GM12878 (cell line): ENCODE results near the gene C3orf20. TPM values are rescaled to one million over a fixed set of nuclear protein-coding genes. Genes with fewer than 3 reads are reported as not detected.
A peak's percentile ranks its signal among the peaks of the same experiment; 100 is the strongest.

Source experiments
- BCL11A ChIP-seq: IDR thresholded peaks from 2 replicates; pipeline ENCODE4 v1.6.1; 2011; ENCODE audit warnings: low read depth, low read length
- BRCA1 ChIP-seq: IDR thresholded peaks from 2 replicates; pipeline ENCODE4 v1.6.1; 2011; ENCODE audit warnings: low read depth, low read length, improper control_type of control experiment
- CEBPZ ChIP-seq: fragments of 150-350 bp; IDR thresholded peaks from 2 replicates; pipeline ENCODE4 v1.6.1; 2016; ENCODE audit warnings: low read depth, low read length
- IRF5 ChIP-seq: fragments of 450-650 bp; IDR thresholded peaks from 2 replicates; pipeline ENCODE4 v1.6.1; 2017; ENCODE audit warnings: borderline replicate concordance
- MTA3 ChIP-seq: IDR thresholded peaks from 2 replicates; pipeline ENCODE4 v1.6.1; 2012; ENCODE audit warnings: low read length, inconsistent platforms, borderline replicate concordance
- MXI1 ChIP-seq: fragments of 150-350 bp; IDR thresholded peaks from 2 replicates; pipeline ENCODE4 v1.6.1; 2011; ENCODE audit warnings: low read depth, mild to moderate bottlenecking, inconsistent platforms, low read length, improper control_type of control experiment
- NR2C2 ChIP-seq: IDR thresholded peaks from 2 replicates; pipeline ENCODE4 v1.6.1; 2011; ENCODE audit warnings: borderline replicate concordance, low read depth; ENCODE audit not compliant: control insufficient read depth, insufficient read length
- POU2F2 ChIP-seq: IDR thresholded peaks from 3 replicates; pipeline ENCODE4 v1.6.1; 2011; ENCODE audit warnings: low read depth, mild to moderate bottlenecking, low read length, borderline replicate concordance
- SIN3A ChIP-seq: IDR thresholded peaks from 2 replicates; pipeline ENCODE4 v1.6.1; 2012; ENCODE audit warnings: low read depth, low read length, improper control_type of control experiment
- SMC3 ChIP-seq: IDR thresholded peaks from 2 replicates; pipeline ENCODE4 v1.6.1; 2011; ENCODE audit warnings: low read length, improper control_type of control experiment, borderline replicate concordance
- SPI1 ChIP-seq: IDR thresholded peaks from 2 replicates; pipeline ENCODE4 v1.6.1; 2011; ENCODE audit warnings: low read depth, mild to moderate bottlenecking, low read length, moderate library complexity, borderline replicate concordance; ENCODE audit not compliant: insufficient read depth
- ZBTB40 ChIP-seq: fragments of 450-650 bp; IDR thresholded peaks from 2 replicates; pipeline ENCODE4 v1.6.1; 2016; ENCODE audit warnings: mild to moderate bottlenecking, moderate library complexity, borderline replicate concordance
- polyA plus RNA-seq, 11 experiments: library from polyadenylated mRNA; depleted of rRNA in 4 of 11; unstranded in 6 of 11; stranded (reverse) in 5 of 11; fragments of >200 nt; fragmentation: Nextera tagmentation in 4 of 11; fragmentation: Illumina TruSeq in 1 of 11; extraction: Ambion mirVana in 4 of 11; extraction: Trizol in 1 of 11; gene quantifications; 1 replicate in 1 of 11; 2 replicates in 10 of 11; pipeline versions ENCODE4 v1.2.1 to v1.2.3, GENCODE V29; 2011 to 2016; ENCODE audit warnings: inconsistent platforms in 2 of 11, missing spikeins in 2 of 11, low read depth in 1 of 11
- total RNA-seq, 4 experiments: library from RNA; depleted of rRNA in 3 of 4; stranded (reverse); fragments of >200 nt in 3 of 4; fragmentation: Illumina TruSeq in 1 of 4; extraction: Trizol in 1 of 4; gene quantifications; 2 replicates each; pipeline versions ENCODE4 v1.2.1 to v1.2.3, GENCODE V29; 2013 to 2021

C3orf20 gene
- total and polyA plus RNA-seq, 10 of the 15 experiments (the other 5 are each of a cell fraction or from before 2014, with no cell fraction given) = 0.05 to 2.9 (median 1.0) TPM

- TF ChIP-seq ZBTB40 = no peak
- TF ChIP-seq SMC3 = peak; percentile 80
- no peak for TF ChIP-seq IRF5
- TF ChIP-seq MXI1 = no peak
- no peak for TF ChIP-seq NR2C2
- no peak for TF ChIP-seq CEBPZ
- TF ChIP-seq BCL11A = no peak
- TF ChIP-seq MTA3 = no peak
- no peak for TF ChIP-seq POU2F2
- TF ChIP-seq SIN3A = no peak
- no peak for TF ChIP-seq SPI1
- TF ChIP-seq BRCA1 = no peak
- TF ChIP-seq, all 136 proteins: peak for 5
These were observed 116.5 kb downstream of the C3orf20 start (continued) for GRCh38 chr3:14791343-14791945.
